Cortex of kidney (tissue), 1 donor: Measurements from ENCODE around the gene LRRC40.
"Not testable (repeated sequence)": the region's sequence is repeated elsewhere in the genome, so short reads cannot be mapped to it uniquely, and the experiment has no call there.

Source experiments
- DNase-seq: peaks from one replicate; lab custom pipeline; 2025; lab: John Stamatoyannopoulos, UW

Gene LRRC40

DNA sequence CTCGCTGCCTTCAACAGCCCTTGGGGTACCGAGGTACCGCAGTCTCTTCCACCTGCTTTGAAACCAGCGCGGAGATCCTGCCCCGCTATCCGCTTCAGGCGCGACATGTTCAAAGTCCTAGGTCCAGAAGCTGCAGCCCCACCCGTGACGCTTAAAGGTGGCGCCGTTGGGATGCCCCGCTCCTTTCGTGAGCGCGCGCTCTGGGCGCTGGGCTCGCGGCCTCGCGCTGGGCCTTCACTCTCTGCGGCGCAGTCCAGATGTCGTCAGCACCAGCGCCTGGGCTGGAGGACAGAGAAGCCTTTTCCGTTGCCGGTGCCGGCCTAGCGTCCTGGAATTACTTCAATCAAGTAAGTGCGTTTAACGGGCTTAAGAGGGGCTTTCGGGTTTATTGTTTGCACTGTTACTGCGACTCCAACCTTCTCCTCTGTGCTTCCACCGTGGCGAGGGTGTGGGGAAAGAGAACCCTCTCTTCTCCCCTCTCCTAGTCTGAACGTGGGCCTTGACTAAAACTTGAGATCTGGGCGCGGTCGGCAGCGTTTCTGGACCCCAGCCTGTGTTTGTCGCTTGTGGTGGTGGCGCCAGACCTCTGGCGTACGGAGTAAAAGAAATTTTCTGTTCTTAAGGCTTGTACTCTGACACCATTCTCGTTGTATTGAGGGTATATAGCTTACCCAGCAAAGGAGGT lies at the start of gene LRRC40:
Gene LRRC40, minus strand, starts transcription at position 146 of the 685 bp plus-strand sequence. Its CDS starts 39 bp downstream, at position 107.
- peak; percentile 74 for DNase-seq

DNA sequence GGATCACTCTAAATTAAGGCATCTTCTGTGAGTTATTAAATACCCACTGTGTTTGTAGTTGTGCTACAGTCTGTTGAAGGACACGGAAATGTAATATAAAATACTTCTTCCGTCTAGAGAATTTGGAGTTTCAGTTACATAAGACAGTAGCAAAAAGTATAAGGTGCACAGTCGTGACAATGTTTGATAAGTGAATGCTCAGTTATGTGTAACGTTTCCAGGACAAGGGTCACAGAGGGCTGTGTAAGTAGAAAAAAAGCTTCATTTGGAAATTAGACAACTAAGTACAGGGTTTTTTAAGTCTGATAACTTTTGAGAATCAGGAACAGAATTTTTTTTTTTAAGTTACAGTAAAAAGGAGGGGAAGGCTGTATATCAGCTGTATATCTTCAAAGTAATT lies 43.4 kb upstream of the LRRC40 start:
- no peak for DNase-seq

DNA sequence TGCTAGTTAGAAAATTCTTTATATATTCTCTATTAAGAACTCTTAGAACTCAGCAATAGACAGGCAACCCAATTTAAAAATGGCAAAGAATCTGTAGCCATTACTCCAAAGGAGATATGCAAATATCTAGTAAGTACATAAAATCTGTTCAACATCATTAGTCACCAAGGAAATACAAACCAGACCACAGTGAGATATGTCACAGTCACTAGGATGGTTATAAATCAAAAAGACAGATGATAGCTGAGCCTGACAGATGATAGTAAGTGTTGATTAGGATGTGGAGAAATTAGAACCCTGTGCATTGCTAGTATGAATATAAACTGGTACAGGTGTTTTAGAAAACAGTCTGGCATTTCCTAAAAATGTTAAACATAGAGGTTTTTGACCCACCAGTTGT lies 42.4 kb upstream of the LRRC40 start:
- no peak for DNase-seq

DNA sequence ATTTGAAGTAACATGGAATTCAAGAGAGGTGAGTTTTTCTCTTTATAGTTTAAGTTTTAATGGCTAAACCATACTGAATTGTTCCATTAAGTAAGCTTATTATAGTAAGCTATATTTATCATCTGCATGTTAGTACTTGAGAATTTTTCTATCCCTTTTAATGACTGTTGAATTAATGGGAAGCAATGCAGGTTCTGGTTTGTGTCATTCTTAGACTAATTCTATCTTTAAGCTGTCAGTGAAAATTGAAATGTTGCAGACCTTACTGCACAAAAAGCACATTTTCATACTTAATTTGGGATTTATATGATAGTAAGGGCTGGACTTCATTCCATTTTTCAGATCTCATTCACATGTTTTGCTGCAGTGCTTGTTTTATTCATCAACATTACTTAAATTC lies 41.7 kb upstream of the LRRC40 start:
- DNase-seq, result no peak

DNA sequence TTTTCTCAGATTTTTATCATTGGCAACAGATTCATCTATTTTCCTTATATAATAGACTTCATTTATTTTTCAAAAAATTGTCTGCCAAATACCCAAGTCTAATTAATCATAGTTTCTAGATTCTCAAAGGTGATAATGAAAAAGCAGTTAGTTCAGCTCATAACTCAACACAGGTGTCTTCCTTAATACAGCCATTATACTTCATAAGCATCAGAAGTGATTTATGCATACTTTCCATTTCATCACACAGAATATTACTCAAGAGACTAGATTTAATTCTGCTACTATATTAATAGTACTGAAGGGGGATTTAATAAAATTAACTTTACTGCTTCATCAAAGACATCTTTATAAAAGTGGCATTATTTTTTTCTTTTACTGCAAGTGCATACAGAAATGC lies 34.6 kb upstream of the LRRC40 start:
- no peak for DNase-seq

DNA sequence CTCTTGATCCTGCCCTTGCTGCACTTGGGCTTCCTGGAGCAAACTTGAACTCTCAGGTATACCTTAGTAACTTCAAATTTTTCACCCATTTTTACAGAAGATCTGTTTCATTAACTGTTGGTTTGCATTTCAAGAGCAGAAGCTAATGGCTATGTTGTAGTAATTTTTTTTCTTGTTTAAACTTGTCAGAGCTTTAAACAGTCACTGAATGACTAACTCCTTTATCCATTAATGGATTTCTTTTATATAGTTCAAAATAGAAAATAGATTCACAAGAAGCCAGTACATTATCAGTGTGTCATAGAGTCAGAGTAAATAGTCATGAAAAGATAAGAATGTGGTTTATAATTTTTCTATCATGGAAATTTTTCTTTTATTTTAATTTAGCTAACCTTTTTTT lies 29.4 kb upstream of the LRRC40 start:
- DNase-seq, result no peak

DNA sequence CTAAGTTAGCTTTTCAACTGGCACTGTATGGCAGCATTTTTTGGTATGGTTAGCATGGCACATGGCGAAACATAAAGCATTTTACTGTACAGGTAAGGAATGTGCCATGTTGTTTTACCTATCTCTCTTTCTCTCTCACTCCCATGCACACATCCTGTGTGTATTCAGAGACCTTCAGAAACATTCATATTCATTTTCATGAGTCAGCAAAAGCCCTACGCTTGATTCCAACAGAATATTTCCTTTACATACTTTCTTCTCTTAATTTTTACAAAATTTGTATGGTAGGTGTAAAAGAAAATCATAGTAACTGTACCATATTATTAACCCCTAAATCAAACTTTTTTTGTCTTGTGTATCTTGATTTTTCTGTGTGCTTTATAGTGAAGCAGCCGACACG lies 26.1 kb upstream of the LRRC40 start:
- no peak for DNase-seq

DNA sequence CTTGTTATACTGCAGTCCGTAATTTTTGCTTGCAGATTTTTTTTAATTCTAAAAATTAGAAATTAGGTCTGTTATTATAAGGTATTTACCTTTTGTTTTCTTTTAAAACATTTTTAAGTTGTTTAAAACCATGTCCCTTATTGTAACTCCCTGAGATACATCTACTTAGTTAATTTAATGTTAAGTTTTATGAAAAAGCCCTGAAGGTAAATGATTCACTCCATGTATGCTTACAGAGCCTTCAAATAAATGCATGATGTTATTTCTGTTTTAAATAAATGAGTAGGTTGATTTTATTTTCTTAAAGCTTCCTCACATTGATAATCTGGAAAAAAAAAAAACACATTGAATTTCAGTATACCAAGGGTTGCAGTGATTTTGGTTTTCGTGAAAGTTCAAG lies 23.3 kb upstream of the LRRC40 start:
- no peak for DNase-seq

DNA sequence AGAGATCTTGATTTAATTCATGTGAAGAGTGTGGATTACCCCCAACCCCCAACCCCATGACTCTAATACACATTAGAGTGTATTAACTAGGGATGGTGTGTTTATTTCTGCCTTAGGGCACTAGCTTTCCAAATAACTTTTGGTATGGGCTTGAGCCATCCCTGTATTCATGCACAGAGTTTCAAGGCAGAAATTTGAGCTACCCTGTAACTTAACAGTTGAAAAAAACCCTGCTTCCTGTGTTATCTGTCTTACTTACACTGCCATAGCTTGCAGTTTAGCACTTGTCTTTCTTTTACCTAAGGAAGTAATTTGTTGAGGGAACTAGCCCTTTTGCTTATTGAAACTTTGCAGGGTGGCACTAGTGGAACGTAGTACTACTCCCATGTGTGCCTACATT lies 22.1 kb upstream of the LRRC40 start:
- DNase-seq, result no peak

DNA sequence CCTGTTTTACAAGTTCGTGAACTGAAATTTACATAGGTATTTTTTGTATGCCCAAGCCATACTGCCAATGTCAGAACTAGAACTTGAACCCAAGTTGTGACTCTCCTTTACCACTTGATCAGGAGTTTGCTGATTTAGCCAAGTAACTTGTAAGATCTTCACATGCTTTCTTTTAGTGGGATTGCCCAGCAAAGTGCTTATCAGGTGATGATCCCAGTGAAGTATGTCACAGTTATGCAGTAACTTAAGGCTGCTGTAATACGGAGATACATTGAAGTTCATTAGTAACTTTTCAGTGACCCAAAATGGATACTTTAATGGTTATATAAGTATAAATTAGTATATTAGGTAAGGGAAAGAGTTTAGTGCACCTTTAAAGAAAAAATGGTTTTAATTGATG lies 19.6 kb upstream of the LRRC40 start:
- no peak for DNase-seq

DNA sequence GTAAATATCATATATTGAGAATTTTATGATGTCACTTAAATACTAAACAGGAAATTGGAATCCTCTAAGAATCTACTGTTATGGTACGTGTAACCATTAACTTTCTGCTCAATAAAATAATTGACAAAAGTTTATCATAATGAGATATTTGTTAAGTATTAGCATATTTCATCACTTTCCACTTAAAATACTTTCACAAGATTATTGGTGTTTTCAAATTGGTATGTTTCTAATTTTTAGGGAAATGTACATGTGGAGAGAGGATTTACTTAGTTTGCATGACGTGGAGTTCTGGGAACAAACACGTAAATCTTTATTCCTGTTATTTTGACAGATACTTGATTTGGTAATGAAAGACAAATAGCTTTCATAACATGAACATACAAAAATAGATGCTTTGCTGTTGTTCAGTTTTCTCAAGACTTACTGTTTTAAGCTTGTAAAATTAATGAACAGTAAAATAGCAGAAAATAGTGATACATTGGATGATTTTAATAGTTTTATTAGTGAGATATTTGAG lies 17.4 kb upstream of the LRRC40 start:
- no peak for DNase-seq

DNA sequence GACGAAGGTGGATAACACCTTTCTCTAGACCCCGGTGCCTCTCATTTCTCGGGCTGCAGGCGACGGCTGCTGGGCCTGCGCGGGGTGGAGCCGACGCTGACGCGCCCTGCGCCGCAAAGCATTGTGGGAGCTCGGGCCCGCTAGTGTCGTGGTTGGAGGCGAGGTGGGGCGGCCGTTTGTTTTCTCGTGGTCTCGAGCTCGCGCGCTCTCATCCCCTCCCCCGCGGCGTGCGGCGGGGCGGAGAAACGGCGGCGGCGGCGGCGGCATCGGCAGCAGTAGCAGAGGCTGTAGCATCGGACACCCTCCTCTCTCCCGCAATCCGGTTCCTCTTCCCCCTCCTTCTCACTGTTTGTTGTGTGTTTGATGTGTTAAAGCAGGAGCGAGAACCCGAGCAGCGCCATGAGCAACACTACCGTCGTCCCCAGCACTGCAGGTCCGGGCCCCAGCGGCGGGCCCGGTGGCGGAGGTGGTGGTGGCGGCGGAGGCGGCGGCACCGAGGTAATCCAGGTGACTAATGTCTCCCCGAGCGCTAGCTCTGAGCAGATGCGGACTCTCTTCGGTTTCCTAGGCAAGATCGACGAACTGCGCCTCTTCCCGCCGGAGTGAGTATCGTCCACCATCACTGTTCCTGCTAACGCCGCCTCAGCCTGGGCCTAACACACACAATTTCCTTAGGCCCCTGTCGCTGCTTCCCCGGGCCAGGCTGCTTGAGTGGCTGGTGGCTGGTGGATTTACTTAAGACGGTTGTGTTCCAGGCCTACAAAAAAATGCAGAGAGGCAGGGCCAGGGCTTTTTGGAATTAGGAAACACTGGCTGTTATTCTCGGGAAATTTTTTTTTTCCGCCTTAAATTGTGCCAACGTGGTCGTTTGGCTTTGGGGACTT lies 16.1 kb upstream of the LRRC40 start, which contains the start of gene SRSF11:
Gene SRSF11, plus strand, starts transcription at position 143 of the 884 bp plus-strand sequence. Its CDS starts 257 bp downstream, at position 400.
- peak; percentile 66 for DNase-seq

DNA sequence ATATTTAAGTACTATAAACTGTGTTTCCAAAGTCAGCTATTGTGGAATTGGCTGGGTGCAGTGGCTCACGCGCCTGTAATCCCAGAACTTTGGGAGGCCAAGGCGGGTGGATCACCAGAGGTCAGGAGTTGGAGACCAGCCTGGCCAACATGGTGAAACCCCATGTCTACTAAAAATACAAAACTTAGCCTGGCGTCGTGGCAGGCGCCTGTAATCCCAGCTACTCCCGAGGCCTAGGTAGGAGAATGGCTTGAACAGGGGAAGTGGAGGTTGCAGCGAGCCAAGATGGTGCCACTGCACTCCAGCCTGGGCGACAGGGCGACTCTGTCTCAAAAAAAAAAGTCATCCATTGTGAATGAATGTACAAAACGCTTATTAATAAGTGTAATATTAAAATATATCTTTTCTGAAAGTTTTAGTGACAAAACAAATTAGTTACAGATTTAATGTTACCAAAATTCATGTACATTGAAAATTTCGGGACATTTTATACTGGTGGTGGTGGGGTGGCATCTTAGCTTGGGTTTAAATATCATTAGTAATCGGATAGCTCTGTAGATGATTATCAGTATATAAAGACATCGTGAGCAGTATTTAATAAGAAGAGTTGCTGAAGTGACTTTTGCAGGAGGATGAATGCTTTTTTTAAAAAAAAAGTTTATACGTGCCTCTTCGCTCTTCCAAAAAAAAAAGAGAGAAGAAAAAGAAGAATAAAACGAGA lies 15.3 kb upstream of the LRRC40 start:
- no peak for DNase-seq

DNA sequence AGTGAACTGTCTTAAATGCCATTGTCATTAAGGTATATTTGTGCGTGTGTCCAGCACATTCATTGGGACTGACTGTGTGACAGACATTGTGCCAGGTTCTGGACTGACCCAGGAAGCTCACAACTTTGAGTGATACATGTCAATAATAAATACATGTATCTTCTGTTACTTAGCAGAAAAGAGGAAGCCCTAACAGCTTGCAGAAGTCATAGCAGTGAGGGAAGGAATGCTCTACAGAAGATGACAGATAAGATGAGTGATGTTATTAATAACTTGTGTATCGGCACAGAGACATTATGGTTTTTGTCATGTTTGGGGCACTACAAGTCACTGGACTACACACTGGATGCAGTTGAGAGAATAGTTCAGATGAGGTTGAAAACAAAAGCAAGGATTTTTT lies 14.6 kb upstream of the LRRC40 start:
- no peak for DNase-seq

DNA sequence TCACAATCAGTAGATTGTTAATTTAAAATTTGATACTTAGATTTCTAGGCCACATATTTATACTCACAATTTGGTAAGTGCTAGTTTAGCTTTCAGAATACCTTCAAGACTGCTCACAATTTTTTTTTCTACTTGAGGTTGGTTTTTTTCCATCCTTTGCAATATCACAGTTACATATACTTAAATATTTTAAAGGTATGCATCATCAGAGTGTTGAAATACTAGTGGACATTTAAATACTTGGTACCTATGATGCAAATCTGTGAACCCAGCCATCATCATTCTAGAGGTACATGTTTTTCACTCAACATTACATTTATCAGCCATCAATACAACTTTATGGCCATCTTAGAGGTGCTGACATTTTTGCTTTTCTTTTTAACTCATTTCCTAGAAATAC lies 6.2 kb upstream of the LRRC40 start:
- no peak for DNase-seq

DNA sequence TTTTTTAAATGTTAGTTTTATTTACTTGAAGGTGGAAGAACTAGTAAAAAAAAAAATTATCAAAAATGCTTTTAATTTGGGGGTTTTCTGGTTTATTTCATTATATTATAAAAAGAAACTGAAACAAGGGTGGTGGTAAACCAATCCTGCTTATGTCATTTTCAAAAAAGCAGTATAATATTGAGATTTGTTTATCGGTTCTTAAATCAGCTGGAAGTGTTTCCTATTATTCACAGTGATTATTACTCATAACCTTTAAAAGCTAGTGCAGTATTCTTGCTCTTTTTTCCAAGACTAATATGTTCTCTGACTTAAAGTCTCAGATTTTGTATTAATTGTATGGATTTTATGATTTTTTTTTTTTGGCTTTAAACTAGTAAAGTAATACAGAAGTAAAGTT lies 5.4 kb upstream of the LRRC40 start:
- no peak for DNase-seq

DNA sequence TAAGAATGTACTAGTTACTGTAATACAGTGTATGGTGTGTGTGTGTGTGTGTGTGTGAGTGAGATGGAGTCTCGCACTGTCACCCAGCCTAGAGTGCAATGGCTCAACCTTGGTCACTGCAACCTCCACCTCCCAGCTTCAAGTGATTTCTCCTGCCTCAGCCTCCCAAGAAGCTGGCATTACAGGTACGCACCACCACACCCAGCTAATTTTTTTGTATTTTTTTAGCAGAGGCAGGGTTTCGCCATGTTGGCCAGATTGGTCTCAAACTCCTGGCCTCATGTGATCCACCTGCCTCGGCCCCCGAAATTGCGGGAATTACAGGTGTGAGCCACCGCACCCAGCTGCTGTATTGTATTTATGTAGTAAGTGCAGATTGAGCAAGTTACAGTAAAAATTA lies 2.9 kb upstream of the LRRC40 start:
- no peak for DNase-seq

DNA sequence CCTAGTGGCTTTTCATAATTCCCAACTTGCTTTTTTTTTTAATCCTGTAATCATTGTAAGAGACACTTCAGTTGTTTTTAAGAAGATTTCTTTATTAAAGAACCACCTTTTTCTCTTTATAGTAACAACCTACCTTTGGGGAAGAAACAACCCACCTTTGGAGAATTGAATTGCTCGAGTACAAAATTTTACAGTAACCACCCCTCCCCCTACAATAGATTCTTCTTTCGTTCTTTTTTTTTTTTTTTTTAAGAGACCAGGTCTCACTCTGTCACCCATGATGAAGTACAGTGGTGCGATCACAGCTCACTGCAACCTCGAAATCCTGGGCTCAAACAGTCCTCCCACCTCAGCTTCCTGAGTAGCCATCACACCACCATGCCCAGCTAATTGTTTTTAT lies 2.1 kb upstream of the LRRC40 start:
- no peak for DNase-seq

DNA sequence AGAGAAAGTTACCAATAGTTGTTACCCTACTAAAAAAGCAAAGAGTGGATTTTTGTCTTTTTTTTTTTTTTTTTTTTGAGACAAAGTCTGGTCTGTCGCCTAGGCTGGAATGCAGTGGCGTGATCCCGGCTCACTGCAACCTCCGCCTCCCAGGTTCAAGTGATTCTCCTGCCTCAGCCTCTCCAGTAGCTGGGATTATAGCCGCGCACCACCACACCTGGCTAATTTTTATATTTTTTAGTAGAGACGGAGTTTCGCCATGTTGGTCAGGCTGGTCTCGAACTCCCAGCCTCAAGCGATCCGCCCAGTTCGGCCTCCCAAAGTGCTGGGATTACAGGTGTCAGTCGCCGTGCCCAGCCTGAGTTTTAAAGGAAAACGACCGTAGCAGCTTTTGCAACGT lies 1.5 kb upstream of the LRRC40 start:
- not testable (repeated sequence) for DNase-seq

DNA sequence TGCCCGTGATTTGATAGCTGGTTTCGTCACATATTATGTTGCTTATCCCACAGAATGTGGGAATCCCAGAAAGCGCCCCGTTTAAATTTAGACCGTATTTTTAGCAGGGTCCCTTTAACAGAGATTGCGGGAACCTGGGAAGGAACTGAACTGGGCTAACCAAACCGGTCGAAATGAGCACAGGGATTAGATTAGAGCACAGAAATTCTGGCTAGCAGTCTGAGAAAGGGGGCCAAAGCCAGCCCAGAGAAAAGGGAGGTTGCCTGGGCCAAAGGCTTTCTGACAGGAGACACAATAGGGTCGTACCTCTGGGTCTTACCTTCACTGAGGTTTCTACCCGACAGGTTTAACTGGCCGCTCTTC lies 327 bp downstream of the LRRC40 start:
- no peak for DNase-seq

DNA sequence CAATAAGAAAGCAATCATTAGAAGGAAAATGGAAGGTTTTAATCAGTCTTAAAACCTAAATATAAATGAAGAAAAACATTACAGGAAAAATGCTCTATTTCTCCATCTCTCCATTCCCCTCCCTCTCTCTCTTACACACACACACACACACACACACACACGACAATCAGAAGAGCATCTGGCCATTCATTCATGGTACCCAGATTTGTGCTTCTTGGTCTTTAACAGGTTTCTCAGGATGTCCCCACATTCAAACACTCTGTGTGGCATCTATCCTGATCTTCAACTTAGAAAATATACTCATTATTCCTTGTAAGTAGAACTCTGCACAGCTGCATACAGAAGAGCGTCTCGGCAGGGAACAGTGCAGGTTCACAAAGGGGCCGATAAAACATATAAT lies 779 bp downstream of the LRRC40 start:
- DNase-seq, result no peak

DNA sequence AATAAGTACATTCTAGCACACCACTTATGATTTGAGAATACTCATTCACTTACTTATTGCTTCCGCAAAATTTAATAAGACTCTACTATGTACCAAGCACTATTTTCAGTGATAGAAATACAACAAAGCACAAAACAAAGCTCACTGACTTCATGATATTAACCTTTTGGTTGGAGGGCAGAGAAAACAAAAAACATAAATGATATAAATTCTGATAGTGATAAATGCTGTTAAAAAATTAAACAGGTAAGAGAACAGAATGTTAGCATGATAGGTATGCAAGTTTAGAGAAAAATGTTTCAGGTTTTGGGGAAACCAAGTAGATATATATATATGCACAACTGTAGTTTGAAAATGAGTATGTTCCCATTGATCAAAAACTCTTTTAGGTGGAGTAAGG lies 1.2 kb downstream of the LRRC40 start:
- no peak for DNase-seq
